Measurements from ENCODE around the gene GRIN2C.
A peak's percentile ranks its signal among the peaks of the same experiment; 100 is the strongest.

Gene GRIN2C

GRCh38 chr17:74866198-74866835 is 6.6 kb upstream of the GRIN2C start:
- H3K4me3 ChIP-seq (ENCODE audit: low read depth, low read length) = no peak overlapping the region
- DNase-seq (ENCODE audit: low read depth) = no peak

DNA sequence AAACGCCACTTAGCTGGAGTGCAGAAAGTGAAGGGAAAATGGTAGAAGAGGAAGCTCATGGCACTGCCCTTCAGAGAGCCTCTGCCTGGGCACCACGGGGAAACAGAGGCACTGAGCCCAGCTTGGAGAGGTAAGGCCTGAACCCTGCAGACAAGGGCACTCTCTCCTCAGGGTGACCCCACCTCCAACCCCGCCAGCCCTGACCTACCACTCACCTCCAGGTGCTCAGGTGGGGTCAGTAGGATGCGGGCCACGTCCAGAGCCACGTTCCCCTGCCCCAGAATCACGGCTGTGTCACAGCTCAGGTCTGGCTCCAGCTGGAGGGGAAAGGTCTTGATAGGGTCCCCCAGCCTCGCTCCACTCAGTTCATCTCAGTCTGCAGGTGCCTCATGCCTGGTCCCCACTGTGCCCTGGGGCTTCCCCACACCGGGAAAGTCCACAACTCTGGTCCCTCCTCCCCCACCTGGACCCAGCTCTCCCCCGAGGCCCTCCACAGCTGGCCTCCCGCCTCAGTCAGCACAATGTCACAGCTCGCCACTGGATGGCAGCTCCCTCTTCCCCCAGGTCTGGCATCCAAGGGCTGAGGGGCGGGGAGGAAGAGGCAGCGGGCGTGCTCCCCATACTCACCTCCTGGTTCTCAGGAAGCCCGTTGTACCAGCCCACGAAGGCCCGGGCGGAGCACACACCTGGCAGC is 6.0 kb upstream of the GRIN2C start:
- no peak overlapping the region for H3K4me3 ChIP-seq (ENCODE audit: low read depth, low read length)

DNA sequence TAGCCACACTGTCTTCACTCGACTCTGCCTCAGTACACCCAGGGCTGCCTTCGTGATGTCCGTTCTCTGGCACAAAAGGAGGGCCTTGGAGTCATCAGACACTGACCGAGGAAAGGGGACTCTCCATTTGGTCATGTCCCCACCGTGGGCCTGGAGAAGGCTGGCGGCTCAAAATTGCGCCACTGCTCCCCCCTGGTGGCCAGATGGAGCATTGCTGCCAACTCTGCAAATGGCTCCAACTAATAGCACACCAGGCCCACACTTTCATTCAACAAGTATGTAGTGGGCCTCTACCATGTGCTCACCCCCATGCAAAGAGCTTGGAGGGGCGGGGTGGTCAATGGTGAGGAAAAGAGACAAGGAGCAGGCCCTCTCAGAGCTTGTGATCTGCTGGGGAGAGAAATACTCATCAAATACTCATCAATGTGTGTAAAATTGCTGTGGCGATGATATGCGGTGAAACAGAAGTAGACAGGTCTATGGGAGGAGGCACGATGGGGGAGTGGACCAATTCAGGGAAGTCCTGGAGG is 5.2 kb upstream of the GRIN2C start:
- no peak overlapping the region for H3K4me3 ChIP-seq (ENCODE audit: low read depth, low read length)
- DNase-seq (ENCODE audit: low read depth) = no peak

More for the DNA sequence above, 6.0 kb upstream of the GRIN2C start:
- no peak for DNase-seq (ENCODE audit: low read depth)

- no peak for DNase-seq (ENCODE audit: low read depth)
Measured at GRCh38 chr17:74864297-74864865, 4.7 kb upstream of the GRIN2C start.

DNA sequence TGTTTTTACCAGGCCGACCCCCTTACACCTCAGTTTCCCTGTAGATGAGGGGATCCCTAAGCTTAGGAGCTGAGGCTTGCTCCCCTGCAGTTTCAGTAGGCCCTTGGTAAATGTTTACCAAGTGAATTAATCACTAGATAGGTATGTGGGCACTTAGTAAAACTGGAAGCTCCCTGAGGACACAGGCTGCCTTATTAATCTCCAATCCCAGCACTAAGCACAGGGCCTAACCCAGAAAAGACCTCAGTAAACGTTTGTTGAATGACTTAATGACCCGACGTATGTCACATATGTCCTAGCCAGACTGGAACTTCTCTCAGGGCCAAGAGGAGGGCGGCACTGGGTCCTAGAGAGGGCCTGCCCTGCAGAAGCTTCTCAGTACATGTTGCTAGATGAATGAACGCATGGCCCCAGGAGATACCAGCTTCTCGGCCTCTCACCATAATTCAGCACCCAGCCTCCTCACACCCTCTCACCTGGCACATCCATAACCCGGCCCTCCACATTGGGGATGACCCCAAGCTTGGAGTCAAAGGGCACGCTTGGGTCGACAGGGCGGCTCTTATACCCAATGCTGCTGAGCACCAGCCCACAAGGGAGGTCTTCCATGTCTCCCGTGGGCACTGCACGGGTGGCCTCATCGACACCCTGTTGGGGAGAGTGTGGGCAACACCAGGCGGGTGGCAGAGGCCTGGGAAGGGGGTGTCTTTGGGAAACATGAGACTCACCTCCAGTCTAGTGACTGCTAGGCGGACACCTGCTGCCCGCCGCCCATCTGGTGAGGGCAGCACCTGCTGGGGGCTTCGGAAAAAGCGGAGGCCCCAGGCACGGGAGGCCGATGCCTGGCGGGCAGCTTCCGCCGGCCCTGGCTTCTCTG is 4.0 kb upstream of the GRIN2C start:
- DNase-seq (ENCODE audit: low read depth) = no peak
- no peak overlapping the region for H3K4me3 ChIP-seq (ENCODE audit: low read depth, low read length)

More at GRCh38 chr17:74864297-74864865, 4.7 kb upstream of the GRIN2C start:
- H3K4me3 ChIP-seq (ENCODE audit: low read depth, low read length) = no peak overlapping the region

DNA sequence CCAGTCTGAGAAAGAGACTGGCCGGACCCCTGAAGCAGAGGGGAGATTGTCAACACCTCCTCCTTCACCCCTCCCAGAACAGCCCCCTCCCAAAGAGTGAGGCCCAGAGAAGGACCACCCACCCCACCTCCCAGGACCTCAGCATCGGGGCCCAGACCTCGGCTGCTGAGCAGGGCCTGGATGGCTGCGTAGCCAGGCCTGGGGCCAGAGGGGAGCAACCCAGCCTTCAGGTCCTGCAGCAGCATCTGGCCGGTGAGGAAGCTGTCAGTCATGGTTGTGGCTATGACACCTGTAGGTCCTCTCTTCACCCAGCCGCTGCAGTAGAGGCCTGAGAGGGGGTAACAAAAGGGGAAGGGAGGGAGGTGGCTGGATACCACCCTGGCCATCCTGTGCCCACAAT is 3.2 kb upstream of the GRIN2C start:
- no peak for DNase-seq (ENCODE audit: low read depth)
- H3K4me3 ChIP-seq (ENCODE audit: low read depth, low read length) = no peak overlapping the region

DNA sequence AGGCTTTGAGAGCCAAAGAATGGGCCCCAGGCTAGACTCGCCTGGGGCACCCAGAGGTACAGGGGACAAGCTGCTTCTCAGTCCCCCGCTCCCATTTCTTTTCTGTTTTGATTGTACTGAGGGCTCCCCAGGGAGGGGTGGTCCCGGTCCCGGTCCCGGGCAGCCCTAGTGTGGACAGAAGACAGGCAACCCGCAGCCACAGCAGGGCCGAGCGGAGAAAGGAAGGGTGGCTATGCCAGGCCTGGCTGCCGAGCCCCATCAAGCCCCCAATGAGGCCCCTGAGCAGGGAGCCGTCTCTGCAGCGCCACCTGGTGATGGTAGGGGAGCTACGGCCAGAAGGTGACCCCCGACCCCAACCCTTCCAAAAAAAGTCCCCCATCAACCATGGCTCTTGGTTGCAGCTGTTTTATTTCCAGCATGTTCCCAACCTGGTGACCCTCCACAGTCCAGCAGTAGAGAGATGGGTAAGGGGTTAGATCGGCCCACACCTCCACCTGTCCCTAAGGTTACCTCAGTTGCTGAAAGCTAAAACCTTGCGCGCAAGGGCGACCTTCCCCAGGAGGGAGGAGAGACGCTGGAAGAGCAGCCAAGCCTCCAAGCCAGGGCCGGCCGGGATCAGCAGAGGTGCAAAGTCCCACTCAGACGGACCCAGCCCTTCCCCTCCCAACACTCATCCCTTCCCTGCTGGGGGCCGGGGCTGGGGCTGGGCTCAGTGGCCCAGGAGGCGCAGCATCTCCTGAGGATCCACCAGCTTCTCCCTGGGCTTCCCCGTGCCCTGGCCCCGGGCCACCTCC is 2.6 kb upstream of the GRIN2C start:
- no peak for DNase-seq (ENCODE audit: low read depth)
- H3K4me3 ChIP-seq (ENCODE audit: low read depth, low read length) = no peak overlapping the region

GRCh38 chr17:74861662-74862107 is 2.0 kb upstream of the GRIN2C start:
- no peak for DNase-seq (ENCODE audit: low read depth)
- H3K4me3 ChIP-seq (ENCODE audit: low read depth, low read length) = no peak overlapping the region

GRCh38 chr17:74860872-74861661 is 1.4 kb upstream of the GRIN2C start:
- no peak for DNase-seq (ENCODE audit: low read depth)
- H3K4me3 ChIP-seq (ENCODE audit: low read depth, low read length) = peak overlapping the region; percentile 6

GRCh38 chr17:74860229-74860871 is 665 bp upstream of the GRIN2C start:
- H3K4me3 ChIP-seq (ENCODE audit: low read depth, low read length) = no peak overlapping the region
- DNase-seq (ENCODE audit: low read depth) = no peak

- H3K4me3 ChIP-seq (ENCODE audit: low read depth, low read length) = no peak overlapping the region
- no peak for DNase-seq (ENCODE audit: low read depth)
Measured at GRCh38 chr17:74858672-74859458, 820 bp downstream of the GRIN2C start.

- no peak for DNase-seq (ENCODE audit: low read depth)
- H3K4me3 ChIP-seq (ENCODE audit: low read depth, low read length) = no peak overlapping the region
Measured at GRCh38 chr17:74857191-74857590, 2.5 kb downstream of the GRIN2C start.

DNA sequence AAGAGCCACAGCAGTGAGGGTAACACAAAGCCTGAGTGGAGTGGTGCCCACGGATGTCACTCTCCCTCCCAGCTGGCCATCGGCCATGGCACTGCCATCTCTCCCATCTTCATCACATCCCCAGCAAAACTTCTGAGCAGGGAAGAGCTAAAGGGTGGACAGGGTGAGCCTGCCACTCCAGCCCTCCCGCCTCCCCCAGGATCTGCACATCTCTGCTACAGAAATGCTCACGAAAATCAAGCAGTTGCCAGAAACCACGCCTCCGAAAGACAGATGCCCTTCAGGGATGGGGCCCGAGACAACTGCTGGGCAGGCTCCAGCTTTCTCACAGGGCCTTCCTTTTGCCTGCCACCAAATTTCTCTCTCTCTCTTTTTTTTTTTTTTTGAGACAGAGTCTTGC is 3.6 kb downstream of the GRIN2C start:
- DNase-seq (ENCODE audit: low read depth) = no peak
- H3K4me3 ChIP-seq (ENCODE audit: low read depth, low read length) = no peak overlapping the region

DNA sequence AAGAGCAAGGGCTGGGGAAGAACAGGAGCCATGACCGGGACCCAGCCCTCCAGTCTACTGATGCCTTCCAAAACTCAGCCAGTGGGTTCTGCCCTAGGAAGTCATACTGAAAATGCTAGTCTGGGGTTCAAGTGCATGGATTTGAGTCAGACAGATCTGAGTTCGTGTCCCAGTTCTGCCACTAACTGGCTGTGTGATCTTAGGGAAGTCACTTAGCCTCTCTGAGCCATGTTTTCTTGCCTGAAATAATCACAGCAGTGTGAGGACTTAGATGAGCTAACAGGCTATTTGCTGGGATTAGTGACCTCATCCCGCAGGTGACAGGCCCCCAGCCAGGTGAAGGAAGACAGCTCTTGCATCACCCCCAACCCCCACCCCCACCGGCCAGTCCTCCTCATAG is 4.4 kb downstream of the GRIN2C start:
- DNase-seq (ENCODE audit: low read depth) = no peak
- no peak overlapping the region for H3K4me3 ChIP-seq (ENCODE audit: low read depth, low read length)

GRCh38 chr17:74854792-74855191 is 4.9 kb downstream of the GRIN2C start:
- H3K4me3 ChIP-seq (ENCODE audit: low read depth, low read length) = no peak overlapping the region
- DNase-seq (ENCODE audit: low read depth) = no peak

DNA sequence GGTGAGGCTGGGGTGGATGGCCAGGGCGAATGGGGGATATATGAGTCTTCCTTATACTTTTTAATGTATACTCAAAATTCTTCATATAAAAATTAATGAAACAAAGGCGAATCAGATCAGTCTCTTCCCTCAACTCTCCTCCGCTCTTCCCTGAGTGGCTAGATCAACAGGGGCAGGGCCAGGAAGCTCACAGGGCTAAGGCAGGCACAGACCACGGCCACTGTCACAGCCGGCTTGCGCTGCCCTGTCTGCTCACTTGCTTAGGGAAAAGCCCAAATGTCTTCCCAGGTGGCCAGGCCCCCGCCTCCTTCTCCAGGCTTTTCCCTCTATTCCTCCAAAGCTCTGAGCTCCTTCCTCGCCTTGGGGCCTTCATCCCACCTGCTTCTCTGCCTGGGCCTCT is 6.0 kb downstream of the GRIN2C start:
- H3K4me3 ChIP-seq (ENCODE audit: low read depth, low read length) = no peak overlapping the region
- no peak for DNase-seq (ENCODE audit: low read depth)

- no peak overlapping the region for H3K4me3 ChIP-seq (ENCODE audit: low read depth, low read length)
- no peak for DNase-seq (ENCODE audit: low read depth)
Measured at GRCh38 chr17:74853048-74853397, 6.7 kb downstream of the GRIN2C start.
